Common myeloid progenitor, CD34-positive (primary cell): ENCODE measurements around the gene DYRK3.

ENCODE experiments used
- CTCF ChIA-PET: fragments of 350-600 bp; sonication (Branson Sonifier 250); formaldehyde crosslinking; loops from one replicate; lab custom pipeline; 2021; ENCODE audit warnings: antibody characterized with exemption; lab: Charles Lee
- POLR2A ChIA-PET: fragments of 350-600 bp; sonication (Branson Sonifier 250); formaldehyde crosslinking; loops from one replicate; lab custom pipeline; 2021; ENCODE audit warnings: antibody characterized with exemption; lab: Charles Lee
- DNase-seq, 3 donors: peaks; one replicate each; pipeline versions ENCODE4 v3.0.0 to v3.0.0-alpha.2; 2013
- H3K27ac ChIP-seq, 2 experiments: 1 replicate in 1 of 2; 2 replicates in 1 of 2; pipeline ENCODE4 v1.7.0; 2013; ENCODE audit warnings: inconsistent platforms in 2 of 2, low read length in 2 of 2, mild to moderate bottlenecking in 2 of 2, low read depth in 1 of 2, moderate library complexity in 1 of 2; ENCODE audit not compliant: severe bottlenecking in 2 of 2, insufficient read depth in 1 of 2, poor library complexity in 1 of 2
- H3K27me3 ChIP-seq, 5 experiments: replicated peaks in 2 of 5; 1 replicate in 3 of 5; 2 replicates in 2 of 5; pipeline versions ENCODE4 v1.6.1 to v1.7.0; 2013; ENCODE audit warnings: low read length in 4 of 5, mild to moderate bottlenecking in 2 of 5, moderate library complexity in 2 of 5, inconsistent platforms in 1 of 5; ENCODE audit not compliant: insufficient read depth in 5 of 5, control insufficient read depth in 4 of 5
- H3K36me3 ChIP-seq, 4 experiments: 1 replicate in 2 of 4; 2 replicates in 2 of 4; pipeline versions ENCODE4 v1.6.1 to v1.7.0; 2013; ENCODE audit warnings: low read length in 3 of 4, control low read depth in 1 of 4, mild to moderate bottlenecking in 1 of 4; ENCODE audit not compliant: control insufficient read depth in 4 of 4, insufficient read depth in 4 of 4
- H3K4me1 ChIP-seq, 4 experiments: 1 replicate in 3 of 4; 2 replicates in 1 of 4; pipeline versions ENCODE4 v1.6.1 to v1.7.1; 2013; ENCODE audit warnings: low read length in 3 of 4, mild to moderate bottlenecking in 3 of 4, control low read depth in 1 of 4, inconsistent platforms in 1 of 4, moderate library complexity in 1 of 4; ENCODE audit not compliant: control insufficient read depth in 4 of 4, insufficient read depth in 4 of 4; ENCODE audit errors: control extremely low read depth in 1 of 4
- H3K4me3 ChIP-seq, 7 experiments: 1 replicate in 4 of 7; 2 replicates in 3 of 7; pipeline versions ENCODE4 v1.5.1 to v1.7.0; 2013; ENCODE audit warnings: mild to moderate bottlenecking in 7 of 7, low read length in 6 of 7, moderate library complexity in 6 of 7, inconsistent platforms in 2 of 7, low read depth in 2 of 7, control low read depth in 1 of 7; ENCODE audit not compliant: insufficient read depth in 4 of 7, control insufficient read depth in 1 of 7; ENCODE audit errors: extremely low read depth in 1 of 7
- H3K9me3 ChIP-seq, 5 experiments: 1 replicate in 4 of 5; 2 replicates in 1 of 5; pipeline versions ENCODE4 v1.6.1 to v1.7.1; 2013; ENCODE audit warnings: low read length in 4 of 5, mild to moderate bottlenecking in 2 of 5, inconsistent platforms in 1 of 5, low read depth in 1 of 5, moderate library complexity in 1 of 5; ENCODE audit not compliant: control insufficient read depth in 4 of 5, insufficient read depth in 2 of 5; ENCODE audit errors: control extremely low read depth in 1 of 5
- WGBS: methylation state at CpG from one replicate; pipeline ENCODE4 v1.1.5; 2013; ENCODE audit not compliant: insufficient coverage; 5-methylcytosine and 5-hydroxymethylcytosine counted together

Gene DYRK3

GRCh38 chr1:206672011-206672688 lies 36.8 kb downstream of the DYRK3 start:
- no peaks in the 10 kb centered on the region for H3K9me3 ChIP-seq
- DNase-seq: no peak
- no peaks in the 10 kb centered on the region for H3K36me3 ChIP-seq
- WGBS: 52% methylated on average over 8 of the region's 8 CpGs
- POLR2A ChIA-PET: interaction anchor here (0.8 to 1.2 kb wide), 2 partner anchors 8 to 37 kb away, joined by 3 to 5 read pairs; partner anchors contain the start of gene DYRK3
- CTCF ChIA-PET: interaction anchor here (0.8 to 31.8 kb wide), 8 partner anchors 9 to 137 kb away, joined by 3 to 989 read pairs (median 4); partner anchors contain the start of gene DYRK3
- no peak overlapping the region for H3K4me3 ChIP-seq
- peaks cover 10 to 40% (median 32%) of the 10 kb centered on the region in 4 experiments for H3K4me1 ChIP-seq
- no peaks in the 10 kb centered on the region for H3K27me3 ChIP-seq
- H3K27ac ChIP-seq: peak overlapping the region in 1 of 2 experiments; percentile 36

DNA sequence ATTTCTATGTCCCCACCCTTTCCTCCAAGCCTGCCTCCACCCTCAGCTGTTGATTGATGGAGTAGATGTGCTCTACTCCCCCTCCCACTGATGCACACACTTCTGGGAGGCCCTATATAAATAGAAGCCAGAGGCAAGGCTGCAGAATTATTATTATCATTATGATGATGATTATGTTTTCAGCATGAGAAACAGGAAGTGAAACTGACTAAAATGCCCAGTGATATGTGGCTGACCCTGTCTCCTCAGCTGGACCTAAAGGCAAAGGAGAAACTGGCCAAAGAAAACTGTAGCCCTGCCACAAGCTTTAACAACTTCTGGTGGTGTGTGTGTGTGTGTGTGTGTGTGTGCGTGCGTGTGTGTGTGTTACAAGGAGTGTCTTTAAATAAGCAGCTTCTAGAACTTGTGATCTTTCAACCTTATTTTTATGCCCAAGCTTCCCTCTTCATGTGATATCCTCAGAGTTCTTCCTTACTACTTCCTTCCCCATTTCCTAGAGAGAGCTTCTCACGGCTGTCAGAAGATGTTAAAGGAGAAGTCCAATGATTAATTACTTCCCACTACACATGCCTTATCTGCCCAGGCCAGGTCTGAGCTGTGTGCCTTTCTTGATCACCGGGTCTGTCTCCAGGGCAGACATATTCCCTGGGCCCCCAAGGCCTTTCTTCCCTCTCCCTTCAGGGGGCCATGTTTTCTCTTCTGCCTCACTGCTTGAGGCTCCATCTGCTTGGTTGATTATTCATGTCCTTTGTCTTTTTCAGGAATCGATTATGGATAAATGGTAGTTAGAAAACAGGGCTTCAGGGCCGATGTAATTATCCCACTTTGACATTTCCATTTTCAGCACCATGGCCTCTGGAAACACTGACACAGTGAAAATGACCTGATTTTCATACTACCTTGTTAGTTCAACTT lies 37.8 kb downstream of the DYRK3 start:
- H3K9me3 ChIP-seq: no peaks in the 10 kb centered on the region
- DNase-seq: peak; percentile 77 to 93 (median 87)
- peak overlapping the region in 1 of 7 experiments; percentile 11 for H3K4me3 ChIP-seq
- peaks cover 10 to 39% (median 31%) of the 10 kb centered on the region in 4 experiments for H3K4me1 ChIP-seq
- no peaks in the 10 kb centered on the region for H3K27me3 ChIP-seq
- H3K27ac ChIP-seq: no peak overlapping the region
- WGBS: 15% methylated on average over 4 of the region's 6 CpGs
- no peaks in the 10 kb centered on the region for H3K36me3 ChIP-seq
- CTCF ChIA-PET: interaction anchor here (0.8 to 31.8 kb wide), 12 partner anchors 10 to 194 kb away, joined by 3 to 989 read pairs (median 4); partner anchors contain the start of gene DYRK3
- POLR2A ChIA-PET: interaction anchor here (0.8 to 1.2 kb wide), 2 partner anchors 9 to 38 kb away, joined by 3 to 5 read pairs; partner anchors contain the start of gene DYRK3

DNA sequence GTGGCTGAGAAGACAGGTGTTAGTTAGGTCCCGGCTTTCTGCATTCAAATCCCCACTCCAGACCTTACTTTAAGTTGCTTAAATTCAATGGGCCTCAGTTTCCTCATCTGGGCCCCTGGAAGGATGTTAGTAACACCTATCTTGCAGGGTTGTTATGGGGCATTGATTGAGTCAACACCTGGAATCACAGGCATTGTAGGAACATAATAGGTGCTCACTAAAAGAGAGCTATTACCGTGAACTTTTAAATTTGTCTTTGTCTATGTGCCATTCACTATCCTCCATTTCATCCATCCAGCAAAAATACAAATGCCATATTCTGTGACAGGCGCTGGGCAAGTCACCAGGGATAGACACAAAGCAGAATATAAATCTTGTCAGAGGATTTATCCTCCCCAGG lies 38.9 kb downstream of the DYRK3 start:
- ChIA-PET POLR2A (no interaction called here), CTCF (interaction anchor here (0.7 to 31.8 kb wide), 7 partner anchors 8 to 195 kb away, joined by 3 to 989 read pairs (median 4); partner anchors contain the start of gene DYRK3)
- H3K4me1 ChIP-seq: peaks cover 10 to 31% (median 26%) of the 10 kb centered on the region in 4 experiments
- no peaks in the 10 kb centered on the region for H3K9me3 ChIP-seq
- H3K36me3 ChIP-seq: no peaks in the 10 kb centered on the region
- no peaks in the 10 kb centered on the region for H3K27me3 ChIP-seq
- H3K27ac ChIP-seq: no peak overlapping the region
- DNase-seq: no peak
- no peak overlapping the region for H3K4me3 ChIP-seq
- 100% methylated on average over 3 of the region's 3 CpGs for WGBS

- H3K27ac ChIP-seq: no peak overlapping the region
Measured at GRCh38 chr1:206674745-206675175, 39.4 kb downstream of the DYRK3 start.

GRCh38 chr1:206676499-206676898 lies 41.2 kb downstream of the DYRK3 start:
- no peak for DNase-seq
- WGBS: 17% methylated on average over 2 of the region's 2 CpGs
- Histone ChIP-seq H3K36me3 (no peaks in the 10 kb centered on the region), H3K4me1 (peaks cover 10 to 32% (median 29%) of the 10 kb centered on the region in 4 experiments), H3K4me3 (no peak overlapping the region), H3K9me3 (no peaks in the 10 kb centered on the region), H3K27ac (no peak overlapping the region), H3K27me3 (no peaks in the 10 kb centered on the region)
- ChIA-PET CTCF (interaction anchor here (5.1 to 31.8 kb wide), 2 partner anchors 13 to 34 kb away, joined by 50 to 989 read pairs; partner anchors contain the start of gene DYRK3), POLR2A (no interaction called here)

More at GRCh38 chr1:206674745-206675175, 39.4 kb downstream of the DYRK3 start:
- Histone ChIP-seq H3K9me3 (no peaks in the 10 kb centered on the region), H3K27me3 (no peaks in the 10 kb centered on the region), H3K36me3 (no peaks in the 10 kb centered on the region), H3K4me1 (peaks cover 10 to 31% (median 28%) of the 10 kb centered on the region in 4 experiments), H3K4me3 (no peak overlapping the region)
- no peak for DNase-seq
- CTCF ChIA-PET: interaction anchor here (1.1 to 31.8 kb wide), 4 partner anchors 8 to 33 kb away, joined by 3 to 989 read pairs (median 26); partner anchors contain the start of gene DYRK3
- 100% methylated on average over 1 of the region's 1 CpG for WGBS
- POLR2A ChIA-PET: no interaction called here

GRCh38 chr1:206678490-206678889 lies 43.2 kb downstream of the DYRK3 start:
- Histone ChIP-seq H3K4me3 (no peak overlapping the region), H3K27me3 (peaks cover 0 to under 1% (median 0%) of the 10 kb centered on the region in 5 experiments), H3K4me1 (peaks cover 4 to 24% (median 13%) of the 10 kb centered on the region in 4 experiments), H3K36me3 (no peaks in the 10 kb centered on the region), H3K9me3 (no peaks in the 10 kb centered on the region), H3K27ac (no peak overlapping the region)
- CTCF ChIA-PET: interaction anchor here (1.3 to 1.6 kb wide), 3 partner anchors 12 to 32 kb away, joined by 3 to 6 read pairs (median 3); no protein-coding TSS in a partner anchor
- POLR2A ChIA-PET: no interaction called here
- DNase-seq: no peak
- no CpG with 5 or more reads among the region's 3 CpGs for WGBS
